MCF 10A (cell line): ENCODE data around the gene SEMA3C. TPM values are rescaled to one million over a fixed set of nuclear protein-coding genes. Genes with fewer than 3 reads are reported as not detected.

ENCODE experiments used
- BruUV-seq: library from RNA; stranded (reverse); fragments of 400-500 nt; replicated peaks from 2 replicates; lab custom pipeline; 2021; lab: Mats Ljungman, UMichigan
- CTCF ChIA-PET: fragments of 300-600 bp; sonication (Branson Sonifier 250); formaldehyde crosslinking; extraction: SDS; loops from one replicate; lab custom pipeline; 2021; ENCODE audit warnings: antibody characterized with exemption, inconsistent platforms; lab: Yijun Ruan, JAX
- POLR2A ChIA-PET: fragments of 300-600, 350-650 bp; sonication (Branson Sonifier 250); formaldehyde crosslinking; extraction: SDS; loops from one replicate; lab custom pipeline; 2020; ENCODE audit warnings: antibody characterized with exemption, inconsistent platforms; lab: Yijun Ruan, JAX
- DNase-seq: peaks from one replicate; pipeline ENCODE4 v3.0.0-alpha.2; 2018; ENCODE audit not compliant: unreplicated experiment
- H3K27ac Mint-ChIP-seq: one replicate; pipeline ENCODE4 v1.8.0; 2022; ENCODE audit warnings: mild to moderate bottlenecking, low read depth, mixed read lengths; ENCODE audit not compliant: unreplicated experiment
- H3K27me3 Mint-ChIP-seq: one replicate; pipeline ENCODE4 v1.8.0; 2022; ENCODE audit warnings: mixed read lengths; ENCODE audit not compliant: insufficient read depth, unreplicated experiment
- H3K36me3 Mint-ChIP-seq: one replicate; pipeline ENCODE4 v1.8.0; 2022; ENCODE audit warnings: mild to moderate bottlenecking, moderate library complexity, mixed read lengths; ENCODE audit not compliant: insufficient read depth, unreplicated experiment
- H3K4me1 Mint-ChIP-seq: one replicate; pipeline ENCODE4 v1.8.0; 2022; ENCODE audit warnings: mixed read lengths; ENCODE audit not compliant: insufficient read depth, unreplicated experiment
- H3K4me3 Mint-ChIP-seq: one replicate; pipeline ENCODE4 v1.8.0; 2022; ENCODE audit warnings: mild to moderate bottlenecking, moderate library complexity, mixed read lengths; ENCODE audit not compliant: unreplicated experiment
- H3K9me3 Mint-ChIP-seq: one replicate; pipeline ENCODE4 v1.8.0; 2022; ENCODE audit warnings: mixed read lengths; ENCODE audit not compliant: unreplicated experiment
- CTCF ChIP-seq: fragments of 200-600 bp; IDR thresholded peaks from one replicate; pipeline ENCODE4 v1.8.0; 2022; ENCODE audit warnings: antibody characterized with exemption, mild to moderate bottlenecking; ENCODE audit not compliant: unreplicated experiment
- intact Hi-C: fragments of 100-400 bp; cut with micrococcal nuclease; formaldehyde crosslinking; loops from 2 replicates; pipeline ENCODE4 v1.14.1; 2022
- total RNA-seq: library from RNA; stranded (reverse); gene quantifications from 2 replicates; pipeline ENCODE4 v1.2.3, GENCODE V29; 2022

The SEMA3C gene
- total RNA-seq, 1 experiment from 2014 or later = 140 TPM

GRCh38 chr7:80804589-80804988 is 114.3 kb downstream of the SEMA3C start:
- DNase-seq = no peak
- Mint-ChIP-seq H3K4me1 (peaks cover 4% of the 10 kb centered on the region), H3K9me3 (no peaks in the 10 kb centered on the region), H3K27ac (no peak overlapping the region), H3K4me3 (no peak overlapping the region), H3K36me3 (peaks cover 66% of the 10 kb centered on the region), H3K27me3 (no peaks in the 10 kb centered on the region)
- BruUV-seq = no TSS peak
- ChIA-PET CTCF (no interaction called here), POLR2A (interaction anchor here (1.5 kb wide), 1 partner anchor 15 kb away, joined by 4 read pairs; no protein-coding TSS in a partner anchor)
- TF ChIP-seq CTCF = no peak
- intact Hi-C loops = no loop called here

GRCh38 chr7:80802527-80802926 is 116.3 kb downstream of the SEMA3C start:
- no peak for DNase-seq
- peaks cover 72% of the 10 kb centered on the region for H3K36me3 Mint-ChIP-seq
- H3K27ac Mint-ChIP-seq = no peak overlapping the region
- no peak overlapping the region for H3K4me3 Mint-ChIP-seq
- H3K4me1 Mint-ChIP-seq = no peaks in the 10 kb centered on the region
- POLR2A ChIA-PET = interaction anchor here (0.7 to 1.0 kb wide), 2 partner anchors 13 to 374 kb away, joined by 3 read pairs; no protein-coding TSS in a partner anchor
- TF ChIP-seq CTCF = no peak
- no TSS peak for BruUV-seq
- CTCF ChIA-PET = no interaction called here
- H3K9me3 Mint-ChIP-seq = no peaks in the 10 kb centered on the region
- intact Hi-C loops = no loop called here
- no peaks in the 10 kb centered on the region for H3K27me3 Mint-ChIP-seq

- peaks cover 71% of the 10 kb centered on the region for H3K36me3 Mint-ChIP-seq
- no peak for DNase-seq
- intact Hi-C loops = no loop called here
- no peak for TF ChIP-seq CTCF
- no peak overlapping the region for H3K4me3 Mint-ChIP-seq
- H3K4me1 Mint-ChIP-seq = peaks cover 5% of the 10 kb centered on the region
- H3K9me3 Mint-ChIP-seq = no peaks in the 10 kb centered on the region
- ChIA-PET CTCF (interaction anchor here (0.6 to 1.0 kb wide), 4 partner anchors 11 to 718 kb away, joined by 3 read pairs; no protein-coding TSS in a partner anchor), POLR2A (interaction anchor here (0.8 to 1.0 kb wide), 2 partner anchors 9 to 12 kb away, joined by 3 read pairs; no protein-coding TSS in a partner anchor)
- H3K27ac Mint-ChIP-seq = peak overlapping the region; percentile 18
- BruUV-seq = no TSS peak
- H3K27me3 Mint-ChIP-seq = no peaks in the 10 kb centered on the region
Measured at GRCh38 chr7:80794631-80795573, 123.9 kb downstream of the SEMA3C start.

GRCh38 chr7:80791509-80791929 is 127.3 kb downstream of the SEMA3C start:
- Mint-ChIP-seq H3K9me3 (no peaks in the 10 kb centered on the region), H3K36me3 (peaks cover 58% of the 10 kb centered on the region)
- intact Hi-C loops = no loop called here

More at GRCh38 chr7:80791509-80791929, 127.3 kb downstream of the SEMA3C start:
- Mint-ChIP-seq H3K4me1 (peaks cover 9% of the 10 kb centered on the region), H3K27ac (no peak overlapping the region), H3K4me3 (no peak overlapping the region), H3K27me3 (no peaks in the 10 kb centered on the region)
- TF ChIP-seq CTCF = no peak
- ChIA-PET POLR2A (no interaction called here), CTCF (no interaction called here)
- no TSS peak for BruUV-seq
- DNase-seq = no peak
